Measurements from ENCODE around the gene GLP1R.

- TF ChIP-seq CTCF (conservative IDR thresholded peaks at IDR 0.05; ENCODE audit: low read depth, low read length) (no peak), EZH2 (IDR thresholded peaks at IDR 0.05; ENCODE audit: low read length, unreplicated experiment) (no peak)
Observed at GRCh38 chr6:39005774-39006173, 42.8 kb upstream of the GLP1R start.
